GM12873 (cell line): ENCODE data around the gene STMP1.

ENCODE experiments used
- TF ChIP-seq, protein P1 (sequence below): IDR thresholded peaks from 2 replicates; pipeline ENCODE4 v1.5.1; 2012; ENCODE audit warnings: low read depth, mild to moderate bottlenecking, moderate library complexity, low read length, control low read depth; ENCODE audit not compliant: insufficient read depth; ENCODE audit errors: missing control alignments

Gene STMP1

GRCh38 chr7:135658564-135658963, 3.8 kb upstream of the STMP1 start:
- TF ChIP-seq, protein P1, sequence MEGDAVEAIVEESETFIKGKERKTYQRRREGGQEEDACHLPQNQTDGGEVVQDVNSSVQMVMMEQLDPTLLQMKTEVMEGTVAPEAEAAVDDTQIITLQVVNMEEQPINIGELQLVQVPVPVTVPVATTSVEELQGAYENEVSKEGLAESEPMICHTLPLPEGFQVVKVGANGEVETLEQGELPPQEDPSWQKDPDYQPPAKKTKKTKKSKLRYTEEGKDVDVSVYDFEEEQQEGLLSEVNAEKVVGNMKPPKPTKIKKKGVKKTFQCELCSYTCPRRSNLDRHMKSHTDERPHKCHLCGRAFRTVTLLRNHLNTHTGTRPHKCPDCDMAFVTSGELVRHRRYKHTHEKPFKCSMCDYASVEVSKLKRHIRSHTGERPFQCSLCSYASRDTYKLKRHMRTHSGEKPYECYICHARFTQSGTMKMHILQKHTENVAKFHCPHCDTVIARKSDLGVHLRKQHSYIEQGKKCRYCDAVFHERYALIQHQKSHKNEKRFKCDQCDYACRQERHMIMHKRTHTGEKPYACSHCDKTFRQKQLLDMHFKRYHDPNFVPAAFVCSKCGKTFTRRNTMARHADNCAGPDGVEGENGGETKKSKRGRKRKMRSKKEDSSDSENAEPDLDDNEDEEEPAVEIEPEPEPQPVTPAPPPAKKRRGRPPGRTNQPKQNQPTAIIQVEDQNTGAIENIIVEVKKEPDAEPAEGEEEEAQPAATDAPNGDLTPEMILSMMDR: no peak

DNA sequence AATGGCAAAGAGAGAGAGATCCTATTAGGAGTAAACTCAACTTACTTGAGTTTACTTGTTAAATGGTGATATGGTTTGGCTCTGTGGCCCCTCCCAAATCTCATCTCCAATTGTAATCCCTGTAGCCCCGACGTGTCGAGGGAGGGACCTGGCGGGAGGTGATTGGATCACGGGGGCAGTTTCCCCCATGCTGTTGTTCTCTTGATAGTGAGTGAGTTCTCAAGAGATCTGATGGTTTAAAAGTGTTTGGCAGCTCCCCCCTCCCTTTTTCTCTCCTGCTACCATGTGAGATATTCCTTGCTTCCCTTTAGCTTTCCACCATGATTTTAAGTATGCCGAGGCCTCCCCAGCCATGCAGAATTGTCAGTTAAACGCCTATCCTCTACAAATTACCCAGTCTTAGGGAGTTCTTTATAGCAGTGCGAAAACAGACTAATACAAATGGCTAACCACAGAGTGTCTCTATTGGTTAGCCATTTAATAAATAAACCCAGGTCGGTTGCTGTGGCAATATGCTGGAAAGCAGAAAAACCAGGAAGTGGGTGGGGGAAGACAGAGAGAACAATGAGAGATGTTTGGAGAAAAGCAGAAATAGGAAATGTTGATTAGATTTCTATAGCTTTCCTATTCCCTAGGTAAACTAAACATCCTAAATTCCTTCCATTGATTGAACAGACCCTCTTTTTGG, 3.0 kb upstream of the STMP1 start:
- TF ChIP-seq, protein P1: no peak

GRCh38 chr7:135661311-135662122, 797 bp upstream of the STMP1 start:
- TF ChIP-seq, protein P1: no peak

GRCh38 chr7:135662123-135662372, 266 bp upstream of the STMP1 start:
- TF ChIP-seq, protein P1: no peak

- TF ChIP-seq, protein P1: no peak
Measured at GRCh38 chr7:135664046-135664589, 1.8 kb downstream of the STMP1 start.

GRCh38 chr7:135665042-135665441, 2.7 kb downstream of the STMP1 start:
- TF ChIP-seq, protein P1: no peak

GRCh38 chr7:135666156-135666555, 3.8 kb downstream of the STMP1 start:
- TF ChIP-seq, protein P1: no peak
